ENCODE data around the gene TENM3. TPM values are rescaled to one million over a fixed set of nuclear protein-coding genes. Genes with fewer than 3 reads are reported as not detected.

The TENM3 gene
- total and polyA plus RNA-seq, 10 of the 15 experiments (the other 5 are each of a cell fraction or from before 2014, with no cell fraction given) = 0.01 to 1.7 (median 0.08) TPM; not detected in 2

DNA sequence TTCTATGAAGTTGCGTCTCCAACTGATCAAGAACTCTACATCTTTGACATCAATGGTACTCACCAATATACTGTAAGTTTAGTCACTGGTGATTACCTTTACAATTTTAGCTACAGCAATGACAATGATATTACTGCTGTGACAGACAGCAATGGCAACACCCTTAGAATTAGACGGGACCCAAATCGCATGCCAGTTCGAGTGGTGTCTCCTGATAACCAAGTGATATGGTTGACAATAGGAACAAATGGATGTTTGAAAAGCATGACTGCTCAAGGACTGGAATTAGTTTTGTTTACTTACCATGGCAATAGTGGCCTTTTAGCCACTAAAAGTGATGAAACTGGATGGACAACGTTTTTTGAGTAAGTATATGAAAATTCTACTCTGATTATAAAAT lies 511.7 kb downstream of the TENM3 start:
- Histone ChIP-seq H2AFZ (ENCODE audit: control insufficient read depth, low read depth, low read length) (no peak overlapping the region), H3K9me3 (replicated peaks; ENCODE audit: control insufficient read depth, insufficient read depth, low read length) (no peaks in the 10 kb centered on the region), H3K9ac (ENCODE audit: control insufficient read depth, insufficient read depth, low read length) (no peak overlapping the region), H3K79me2 (ENCODE audit: control insufficient read depth, insufficient read depth, low read length) (no peaks in the 10 kb centered on the region), H4K20me1 (ENCODE audit: control insufficient read depth, insufficient read depth) (no peaks in the 10 kb centered on the region), H3K4me2 (ENCODE audit: control insufficient read depth, insufficient read depth) (no peak overlapping the region), H3K4me1 (ENCODE audit: control insufficient read depth, insufficient read depth, low read length) (no peaks in the 10 kb centered on the region), H3K27ac (ENCODE audit: control insufficient read depth, insufficient read depth) (no peak overlapping the region), H3K36me3 (ENCODE audit: control insufficient read depth in 2 of 2, insufficient read depth in 2 of 2, low read length in 1 of 2) (no peaks in the 10 kb centered on the region), H3K27me3 (replicated peaks in 1 of 2; ENCODE audit: control insufficient read depth in 2 of 2, insufficient read depth in 2 of 2, low read length in 1 of 2) (no peaks in the 10 kb centered on the region; a peak in 1 of 4 replicates), H3K4me3 (no peak overlapping the region)
- TF ChIP-seq, protein P1, sequence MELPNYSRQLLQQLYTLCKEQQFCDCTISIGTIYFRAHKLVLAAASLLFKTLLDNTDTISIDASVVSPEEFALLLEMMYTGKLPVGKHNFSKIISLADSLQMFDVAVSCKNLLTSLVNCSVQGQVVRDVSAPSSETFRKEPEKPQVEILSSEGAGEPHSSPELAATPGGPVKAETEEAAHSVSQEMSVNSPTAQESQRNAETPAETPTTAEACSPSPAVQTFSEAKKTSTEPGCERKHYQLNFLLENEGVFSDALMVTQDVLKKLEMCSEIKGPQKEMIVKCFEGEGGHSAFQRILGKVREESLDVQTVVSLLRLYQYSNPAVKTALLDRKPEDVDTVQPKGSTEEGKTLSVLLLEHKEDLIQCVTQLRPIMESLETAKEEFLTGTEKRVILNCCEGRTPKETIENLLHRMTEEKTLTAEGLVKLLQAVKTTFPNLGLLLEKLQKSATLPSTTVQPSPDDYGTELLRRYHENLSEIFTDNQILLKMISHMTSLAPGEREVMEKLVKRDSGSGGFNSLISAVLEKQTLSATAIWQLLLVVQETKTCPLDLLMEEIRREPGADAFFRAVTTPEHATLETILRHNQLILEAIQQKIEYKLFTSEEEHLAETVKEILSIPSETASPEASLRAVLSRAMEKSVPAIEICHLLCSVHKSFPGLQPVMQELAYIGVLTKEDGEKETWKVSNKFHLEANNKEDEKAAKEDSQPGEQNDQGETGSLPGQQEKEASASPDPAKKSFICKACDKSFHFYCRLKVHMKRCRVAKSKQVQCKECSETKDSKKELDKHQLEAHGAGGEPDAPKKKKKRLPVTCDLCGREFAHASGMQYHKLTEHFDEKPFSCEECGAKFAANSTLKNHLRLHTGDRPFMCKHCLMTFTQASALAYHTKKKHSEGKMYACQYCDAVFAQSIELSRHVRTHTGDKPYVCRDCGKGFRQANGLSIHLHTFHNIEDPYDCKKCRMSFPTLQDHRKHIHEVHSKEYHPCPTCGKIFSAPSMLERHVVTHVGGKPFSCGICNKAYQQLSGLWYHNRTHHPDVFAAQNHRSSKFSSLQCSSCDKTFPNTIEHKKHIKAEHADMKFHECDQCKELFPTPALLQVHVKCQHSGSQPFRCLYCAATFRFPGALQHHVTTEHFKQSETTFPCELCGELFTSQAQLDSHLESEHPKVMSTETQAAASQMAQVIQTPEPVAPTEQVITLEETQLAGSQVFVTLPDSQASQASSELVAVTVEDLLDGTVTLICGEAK (IDR thresholded peaks at IDR 0.05; ENCODE audit: borderline replicate concordance) = no peak
- TF ChIP-seq NR2F1 (conservative IDR thresholded peaks at IDR 0.05) (no peak), RFX5 (IDR thresholded peaks at IDR 0.05; ENCODE audit: low read depth, low read length) (no peak), RUNX3 (IDR thresholded peaks at IDR 0.05; ENCODE audit: low read length) (no peak), MTA3 (IDR thresholded peaks at IDR 0.05; ENCODE audit: borderline replicate concordance, low read length) (no peak)
- TF ChIP-seq, protein P2, sequence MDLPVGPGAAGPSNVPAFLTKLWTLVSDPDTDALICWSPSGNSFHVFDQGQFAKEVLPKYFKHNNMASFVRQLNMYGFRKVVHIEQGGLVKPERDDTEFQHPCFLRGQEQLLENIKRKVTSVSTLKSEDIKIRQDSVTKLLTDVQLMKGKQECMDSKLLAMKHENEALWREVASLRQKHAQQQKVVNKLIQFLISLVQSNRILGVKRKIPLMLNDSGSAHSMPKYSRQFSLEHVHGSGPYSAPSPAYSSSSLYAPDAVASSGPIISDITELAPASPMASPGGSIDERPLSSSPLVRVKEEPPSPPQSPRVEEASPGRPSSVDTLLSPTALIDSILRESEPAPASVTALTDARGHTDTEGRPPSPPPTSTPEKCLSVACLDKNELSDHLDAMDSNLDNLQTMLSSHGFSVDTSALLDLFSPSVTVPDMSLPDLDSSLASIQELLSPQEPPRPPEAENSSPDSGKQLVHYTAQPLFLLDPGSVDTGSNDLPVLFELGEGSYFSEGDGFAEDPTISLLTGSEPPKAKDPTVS (IDR thresholded peaks at IDR 0.05; ENCODE audit: low read depth, low read length) = no peak
- TF ChIP-seq, protein P3, sequence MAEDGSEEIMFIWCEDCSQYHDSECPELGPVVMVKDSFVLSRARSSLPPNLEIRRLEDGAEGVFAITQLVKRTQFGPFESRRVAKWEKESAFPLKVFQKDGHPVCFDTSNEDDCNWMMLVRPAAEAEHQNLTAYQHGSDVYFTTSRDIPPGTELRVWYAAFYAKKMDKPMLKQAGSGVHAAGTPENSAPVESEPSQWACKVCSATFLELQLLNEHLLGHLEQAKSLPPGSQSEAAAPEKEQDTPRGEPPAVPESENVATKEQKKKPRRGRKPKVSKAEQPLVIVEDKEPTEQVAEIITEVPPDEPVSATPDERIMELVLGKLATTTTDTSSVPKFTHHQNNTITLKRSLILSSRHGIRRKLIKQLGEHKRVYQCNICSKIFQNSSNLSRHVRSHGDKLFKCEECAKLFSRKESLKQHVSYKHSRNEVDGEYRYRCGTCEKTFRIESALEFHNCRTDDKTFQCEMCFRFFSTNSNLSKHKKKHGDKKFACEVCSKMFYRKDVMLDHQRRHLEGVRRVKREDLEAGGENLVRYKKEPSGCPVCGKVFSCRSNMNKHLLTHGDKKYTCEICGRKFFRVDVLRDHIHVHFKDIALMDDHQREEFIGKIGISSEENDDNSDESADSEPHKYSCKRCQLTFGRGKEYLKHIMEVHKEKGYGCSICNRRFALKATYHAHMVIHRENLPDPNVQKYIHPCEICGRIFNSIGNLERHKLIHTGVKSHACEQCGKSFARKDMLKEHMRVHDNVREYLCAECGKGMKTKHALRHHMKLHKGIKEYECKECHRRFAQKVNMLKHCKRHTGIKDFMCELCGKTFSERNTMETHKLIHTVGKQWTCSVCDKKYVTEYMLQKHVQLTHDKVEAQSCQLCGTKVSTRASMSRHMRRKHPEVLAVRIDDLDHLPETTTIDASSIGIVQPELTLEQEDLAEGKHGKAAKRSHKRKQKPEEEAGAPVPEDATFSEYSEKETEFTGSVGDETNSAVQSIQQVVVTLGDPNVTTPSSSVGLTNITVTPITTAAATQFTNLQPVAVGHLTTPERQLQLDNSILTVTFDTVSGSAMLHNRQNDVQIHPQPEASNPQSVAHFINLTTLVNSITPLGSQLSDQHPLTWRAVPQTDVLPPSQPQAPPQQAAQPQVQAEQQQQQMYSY (CRISPR knock-in tag; IDR thresholded peaks at IDR 0.05) = no peak
- ChIA-PET CTCF (no interaction called here), SMC1A (ENCODE audit: uncharacterized antibody, unreplicated experiment) (interaction anchor here (2.0 kb wide), 1 partner anchor 8 kb away, joined by 5 read pairs; no protein-coding TSS in a partner anchor), RAD21 (ENCODE audit: unreplicated experiment) (no interaction called here), POLR2A (no interaction called here)
- 52% methylated on average over 5 of the region's 5 CpGs for WGBS (ENCODE audit: insufficient coverage, insufficient replicate concordance, low lambda C conversion rate, missing lambda C conversion rate)
- in situ Hi-C loops (cut with MboI) (no loop called here), intact Hi-C loops (cut with micrococcal nuclease; ENCODE audit: unreplicated experiment) (no loop called here)
- FAIRE-seq (no peak), ATAC-seq (no peak), DNase-seq (ENCODE audit: low read depth, low spot score) (no peak)
- no TSS peak for BruUV-seq (replicated peaks)

Measured in GM12878 (cell line).